GM12878 (cell line): ENCODE data around the gene NEMF. TPM values are rescaled to one million over a fixed set of nuclear protein-coding genes. Genes with fewer than 3 reads are reported as not detected.

Experiments
- ATAC-seq: fragments of 200-7000 bp; cut with Tn5 transposase; 3 replicates; pipeline ENCODE4 v1.9.1; 2020; ENCODE audit warnings: mild to moderate bottlenecking, moderate library complexity
- BruUV-seq: library from RNA; stranded (reverse); fragments of 400-500 nt; replicated peaks from 2 replicates; lab custom pipeline; 2021; lab: Mats Ljungman, UMichigan
- CTCF ChIA-PET: fragments of 300-600 bp; sonication (Branson Sonifier 250); formaldehyde crosslinking; extraction: SDS; loops from one replicate; lab custom pipeline; 2021; ENCODE audit warnings: inconsistent platforms; lab: Yijun Ruan, JAX
- POLR2A ChIA-PET: fragments of 350-600 bp; formaldehyde crosslinking; extraction: SDS; loops from one replicate; lab custom pipeline; 2021; ENCODE audit warnings: inconsistent platforms; lab: Charles Lee
- RAD21 ChIA-PET: fragments of 300-600 bp; sonication (Branson Sonifier 250); formaldehyde crosslinking; loops from one replicate; lab custom pipeline; 2023; ENCODE audit warnings: antibody characterized with exemption; ENCODE audit not compliant: unreplicated experiment; lab: Charles Lee
- SMC1A ChIA-PET: fragments of 300-600 bp; sonication (Branson Sonifier 250); formaldehyde crosslinking; loops from one replicate; lab custom pipeline; 2023; ENCODE audit not compliant: unreplicated experiment, uncharacterized antibody; lab: Charles Lee
- DNase-seq: peaks from one replicate; pipeline ENCODE4 v3.0.0-alpha.2; 2011; ENCODE audit warnings: low read depth, low spot score
- FAIRE-seq: peaks from 3 replicates; lab custom pipeline; 2011; peaks lifted over from hg19 to GRCh38; lab: Jason Lieb, UNC
- H2AFZ ChIP-seq: 2 replicates; pipeline ENCODE4 v1.6.0; 2011; ENCODE audit warnings: low read depth, low read length, control low read depth; ENCODE audit not compliant: control insufficient read depth
- H3K27ac ChIP-seq: 2 replicates; pipeline ENCODE4 v1.5.1; 2011; ENCODE audit warnings: control low read depth; ENCODE audit not compliant: control insufficient read depth, insufficient read depth
- H3K27me3 ChIP-seq, 2 experiments: replicated peaks in 1 of 2; 2 replicates each; pipeline versions ENCODE4 v1.6.0 to v1.6.1; 2011; ENCODE audit warnings: low read length in 1 of 2; ENCODE audit not compliant: control insufficient read depth in 2 of 2, insufficient read depth in 2 of 2
- H3K36me3 ChIP-seq, 2 experiments: 2 replicates each; pipeline ENCODE4 v1.5.1; 2011; ENCODE audit warnings: low read length in 1 of 2; ENCODE audit not compliant: control insufficient read depth in 2 of 2, insufficient read depth in 2 of 2
- H3K4me1 ChIP-seq: 2 replicates; pipeline ENCODE4 v1.6.1; 2011; ENCODE audit warnings: mild to moderate bottlenecking, low read length, moderate library complexity, mixed read lengths; ENCODE audit not compliant: control insufficient read depth, insufficient read depth
- H3K4me2 ChIP-seq: 2 replicates; pipeline ENCODE4 v1.6.0; 2011; ENCODE audit warnings: control low read depth; ENCODE audit not compliant: control insufficient read depth, insufficient read depth
- H3K4me3 ChIP-seq: fragments of 200-600 bp; sonication (generic); 2 replicates; pipeline ENCODE4 v1.5.1; 2016
- H3K79me2 ChIP-seq: 2 replicates; pipeline ENCODE4 v1.6.0; 2011; ENCODE audit warnings: low read length; ENCODE audit not compliant: control insufficient read depth, insufficient read depth
- H3K9ac ChIP-seq: 2 replicates; pipeline ENCODE4 v1.8.0; 2011; ENCODE audit warnings: low read length, control low read depth, mixed read lengths; ENCODE audit not compliant: control insufficient read depth, insufficient read depth
- H3K9me3 ChIP-seq: replicated peaks from 3 replicates; pipeline ENCODE4 v1.5.1; 2011; ENCODE audit warnings: mild to moderate bottlenecking, low read length; ENCODE audit not compliant: control insufficient read depth, insufficient read depth
- H4K20me1 ChIP-seq: 2 replicates; pipeline ENCODE4 v1.6.0; 2011; ENCODE audit not compliant: control insufficient read depth, insufficient read depth
- BRCA1 ChIP-seq: IDR thresholded peaks from 2 replicates; pipeline ENCODE4 v1.6.1; 2011; ENCODE audit warnings: low read depth, low read length, improper control_type of control experiment
- E2F4 ChIP-seq: IDR thresholded peaks from 2 replicates; pipeline ENCODE4 v1.6.1; 2012; ENCODE audit warnings: low read depth, low read length, improper control_type of control experiment
- FOXK2 ChIP-seq: fragments of 450-650 bp; IDR thresholded peaks from 2 replicates; pipeline ENCODE4 v1.6.1; 2017; ENCODE audit warnings: mild to moderate bottlenecking, moderate library complexity
- KDM1A ChIP-seq: fragments of 200-600 bp; sonication (generic); IDR thresholded peaks from 2 replicates; pipeline ENCODE4 v1.6.1; 2016; ENCODE audit warnings: borderline replicate concordance
- MEF2A ChIP-seq: IDR thresholded peaks from 2 replicates; pipeline ENCODE4 v1.6.1; 2011; ENCODE audit warnings: low read depth, mild to moderate bottlenecking, low read length, moderate library complexity; ENCODE audit not compliant: insufficient read depth
- NFIC ChIP-seq: IDR thresholded peaks from 2 replicates; pipeline ENCODE4 v1.6.1; 2012; ENCODE audit warnings: low read depth, mild to moderate bottlenecking, inconsistent platforms, low read length, moderate library complexity
- NR2C2 ChIP-seq: IDR thresholded peaks from 2 replicates; pipeline ENCODE4 v1.6.1; 2011; ENCODE audit warnings: borderline replicate concordance, low read depth; ENCODE audit not compliant: control insufficient read depth, insufficient read length
- PAX8 ChIP-seq: fragments of 450-650 bp; IDR thresholded peaks from 2 replicates; pipeline ENCODE4 v1.6.1; 2017; ENCODE audit warnings: mild to moderate bottlenecking, moderate library complexity
- POLR2A ChIP-seq: IDR thresholded peaks from 2 replicates; pipeline ENCODE4 v1.6.1; 2011; ENCODE audit warnings: low read depth, mild to moderate bottlenecking, low read length
- RUNX3 ChIP-seq: IDR thresholded peaks from 2 replicates; pipeline ENCODE4 v1.6.1; 2012; ENCODE audit warnings: low read length, inconsistent platforms
- SIN3A ChIP-seq: IDR thresholded peaks from 2 replicates; pipeline ENCODE4 v1.6.1; 2012; ENCODE audit warnings: low read depth, low read length, improper control_type of control experiment
- SMARCA5 ChIP-seq: fragments of 450-650 bp; IDR thresholded peaks from 2 replicates; pipeline ENCODE4 v1.6.1; 2017; ENCODE audit warnings: mild to moderate bottlenecking
- SREBF2 ChIP-seq: IDR thresholded peaks from 2 replicates; pipeline ENCODE4 v1.6.1; 2012; ENCODE audit warnings: mild to moderate bottlenecking, low read length
- USF1 ChIP-seq: IDR thresholded peaks from 2 replicates; pipeline ENCODE4 v1.6.1; 2011; ENCODE audit warnings: borderline replicate concordance, low read depth, mild to moderate bottlenecking, moderate library complexity, mixed read lengths, low read length; ENCODE audit not compliant: insufficient read depth; ENCODE audit errors: extremely low read length
- ZNF24 ChIP-seq: fragments of 450-650 bp; IDR thresholded peaks from 2 replicates; pipeline ENCODE4 v1.6.1; 2017; ENCODE audit warnings: antibody characterized with exemption, mild to moderate bottlenecking
- ZNF274 ChIP-seq: IDR thresholded peaks from one replicate; pipeline ENCODE4 v1.8.0; 2011; ENCODE audit not compliant: insufficient read length, insufficient read depth
- ZNF592 ChIP-seq: fragments of 450-650 bp; IDR thresholded peaks from 2 replicates; pipeline ENCODE4 v1.6.1; 2017; ENCODE audit warnings: mild to moderate bottlenecking, moderate library complexity
- ZNF622 ChIP-seq: fragments of 450-650 bp; IDR thresholded peaks from 2 replicates; pipeline ENCODE4 v1.6.1; 2017; ENCODE audit warnings: mild to moderate bottlenecking, inconsistent platforms
- ZSCAN29 ChIP-seq: fragments of 450-650 bp; IDR thresholded peaks from 2 replicates; pipeline ENCODE4 v1.6.1; 2017; ENCODE audit warnings: mild to moderate bottlenecking, moderate library complexity
- WGBS: methylation state at CpG from one replicate; pipeline ENCODE4 v1.1.6; 2016; ENCODE audit warnings: low lambda C conversion rate; ENCODE audit not compliant: insufficient replicate concordance, insufficient coverage; ENCODE audit errors: missing lambda C conversion rate; 5-methylcytosine and 5-hydroxymethylcytosine counted together
- in situ Hi-C: fragments of 300-500 bp; cut with MboI; formaldehyde crosslinking; loops from 9 replicates; pipeline ENCODE4 v1.14.3; 2018; ENCODE audit warnings: mixed read lengths
- intact Hi-C: fragments of 100-400 bp; cut with micrococcal nuclease; formaldehyde crosslinking; loops from one replicate; pipeline ENCODE4 v1.14.2; 2022; ENCODE audit not compliant: unreplicated experiment
- polyA plus RNA-seq, 11 experiments: library from polyadenylated mRNA; depleted of rRNA in 4 of 11; unstranded in 6 of 11; stranded (reverse) in 5 of 11; fragments of >200 nt; fragmentation: Nextera tagmentation in 4 of 11; fragmentation: Illumina TruSeq in 1 of 11; extraction: Ambion mirVana in 4 of 11; extraction: Trizol in 1 of 11; gene quantifications; 1 replicate in 1 of 11; 2 replicates in 10 of 11; pipeline versions ENCODE4 v1.2.1 to v1.2.3, GENCODE V29; 2011 to 2016; ENCODE audit warnings: inconsistent platforms in 2 of 11, missing spikeins in 2 of 11, low read depth in 1 of 11
- total RNA-seq, 4 experiments: library from RNA; depleted of rRNA in 3 of 4; stranded (reverse); fragments of >200 nt in 3 of 4; fragmentation: Illumina TruSeq in 1 of 4; extraction: Trizol in 1 of 4; gene quantifications; 2 replicates each; pipeline versions ENCODE4 v1.2.1 to v1.2.3, GENCODE V29; 2013 to 2021

NEMF gene
- total and polyA plus RNA-seq, 10 of the 15 experiments (the other 5 are each of a cell fraction or from before 2014, with no cell fraction given): 31.5 to 80.1 (median 61.1) TPM

GRCh38 chr14:49860988-49861698 lies 8.6 kb upstream of the NEMF start:
- ATAC-seq: no peak
- H3K4me1 ChIP-seq: peaks cover 8% of the 10 kb centered on the region
- in situ Hi-C loops (loop anchor here (10.0 kb wide), 1 partner anchor 234 kb away; no protein-coding TSS in a partner anchor), intact Hi-C loops (loop anchor here (5.0 kb wide), 3 partner anchors 201 to 451 kb away; partner anchors contain the start of genes DMAC2L, L2HGDH and SOS2)
- FAIRE-seq: peak; percentile 47
- no peaks in the 10 kb centered on the region; the same call in 1 of the 3 replicates for H3K9me3 ChIP-seq
- ChIA-PET RAD21 (interaction anchor here (0.9 to 6.3 kb wide), 15 partner anchors 7 to 256 kb away, joined by 3 to 80 read pairs (median 18); partner anchors contain the start of genes ARF6, DNAAF2, KLHDC2 and MGAT2), CTCF (interaction anchor here (0.6 to 13.8 kb wide), 31 partner anchors 10 to 461 kb away, joined by 3 to 243 read pairs (median 6); partner anchors contain the start of genes ARF6, NEMF, RPS29 and SOS2), POLR2A (interaction anchor here (0.8 to 5.1 kb wide), 8 partner anchors 9 to 253 kb away, joined by 3 to 54 read pairs (median 8); partner anchors contain the start of genes NEMF and VCPKMT), SMC1A (interaction anchor here (0.6 to 11.4 kb wide), 22 partner anchors 8 to 879 kb away, joined by 3 to 91 read pairs (median 3); partner anchors contain the start of genes ARF6 and NEMF)
- BruUV-seq: no TSS peak
- no peaks in the 10 kb centered on the region for H4K20me1 ChIP-seq
- peaks cover 11% of the 10 kb centered on the region for H3K79me2 ChIP-seq
- H3K9ac ChIP-seq: peak overlapping the region; percentile 100
- peak overlapping the region; percentile 66 for H3K4me2 ChIP-seq
- no peaks in the 10 kb centered on the region for H3K36me3 ChIP-seq
- no peak for DNase-seq
- peak overlapping the region; percentile 79 for H3K4me3 ChIP-seq
- H3K27me3 ChIP-seq: no peaks in the 10 kb centered on the region
- H3K27ac ChIP-seq: peak overlapping the region; percentile 99
- 25% methylated on average over 4 of the region's 4 CpGs for WGBS
- H2AFZ ChIP-seq: peak overlapping the region; percentile 100
- TF ChIP-seq ZNF24: 0 out of 2 replicates have a peak, but pooled peaks have one; percentile 23
- TF ChIP-seq FOXK2: no peak
- no peak for TF ChIP-seq RUNX3
- TF ChIP-seq ZNF592: no peak
- TF ChIP-seq USF1: no peak
- no peak for TF ChIP-seq ZSCAN29
- TF ChIP-seq ZNF622: no peak
- TF ChIP-seq SREBF2: 0 out of 2 replicates have a peak, but pooled peaks have one; percentile 26
- no peak for TF ChIP-seq ZNF274
- no peak for TF ChIP-seq PAX8
- no peak for TF ChIP-seq KDM1A
- TF ChIP-seq SIN3A: peak; percentile 53; the same call in 1 of the 2 replicates
- TF ChIP-seq POLR2A: no peak
- no peak for TF ChIP-seq SMARCA5
- TF ChIP-seq NR2C2: no peak
- no peak for TF ChIP-seq BRCA1
- no peak for TF ChIP-seq MEF2A
- TF ChIP-seq E2F4: peak; percentile 80
- TF ChIP-seq NFIC: no peak
